H1 (cell line): ENCODE data around the gene KCNK15.

Experiments used
- CTCF ChIP-seq, 3 experiments: IDR thresholded peaks; 1 replicate in 2 of 3; 2 replicates in 1 of 3; pipeline versions ENCODE4 v1.5.1 to v1.6.1; 2011; ENCODE audit warnings: low read length in 3 of 3, mild to moderate bottlenecking in 3 of 3, inconsistent platforms in 2 of 3, low read depth in 1 of 3, moderate library complexity in 1 of 3; ENCODE audit not compliant: insufficient read depth in 1 of 3; ENCODE audit errors: control extremely low read depth in 1 of 3
- EGR1 ChIP-seq: IDR thresholded peaks from 2 replicates; pipeline ENCODE4 v1.6.1; 2011; ENCODE audit warnings: low read depth, low read length, borderline replicate concordance
- MAFK ChIP-seq: IDR thresholded peaks from 2 replicates; pipeline ENCODE4 v1.6.1; 2012; ENCODE audit warnings: low read depth, mild to moderate bottlenecking, improper control_type of control experiment, low read length
- POLR2AphosphoS5 ChIP-seq: IDR thresholded peaks from 2 replicates; pipeline ENCODE4 v1.6.1; 2011; ENCODE audit warnings: low read depth, low read length

GRCh38 chr20:44743080-44743701 is 2.5 kb upstream of the KCNK15 start:
- TF ChIP-seq MAFK = no peak
- TF ChIP-seq CTCF (IDR thresholded peaks at IDR 0.05; ENCODE audit: control extremely low read depth in 1 of 3, insufficient read depth in 1 of 3, low read depth in 1 of 3, low read length in 3 of 3) = no peak
- no peak for TF ChIP-seq POLR2AphosphoS5
- no peak for TF ChIP-seq EGR1
